ENCODE data around the gene TMEM119.
A peak's percentile ranks its signal among the peaks of the same experiment; 100 is the strongest.
"Not testable (repeated sequence)": the region's sequence is repeated elsewhere in the genome, so short reads cannot be mapped to it uniquely, and the experiment has no call there.

TMEM119 gene

DNA sequence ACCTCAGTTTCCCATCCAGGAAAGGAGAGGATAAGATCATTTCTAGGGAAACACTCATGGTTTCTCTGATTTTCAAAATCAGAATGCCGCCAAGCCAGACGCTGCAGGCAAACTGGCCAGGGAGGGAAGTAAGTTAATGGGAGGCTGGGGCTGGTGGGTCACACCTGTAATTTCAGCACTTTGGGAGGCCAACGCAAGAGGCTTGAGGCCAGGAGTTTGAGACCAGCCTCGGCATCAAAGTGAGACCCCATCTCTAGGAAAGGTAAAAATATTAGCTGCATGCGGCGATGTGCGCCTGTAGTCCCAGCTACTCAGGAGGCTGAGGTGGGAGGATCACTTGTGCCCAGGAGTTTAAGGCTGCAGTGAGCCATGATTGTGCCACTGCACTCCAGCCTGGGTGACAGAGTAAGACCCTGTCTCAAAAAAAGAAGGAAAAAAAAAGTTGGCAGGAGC is 35.2 kb upstream of the TMEM119 start:
- TF ChIP-seq, protein P1, sequence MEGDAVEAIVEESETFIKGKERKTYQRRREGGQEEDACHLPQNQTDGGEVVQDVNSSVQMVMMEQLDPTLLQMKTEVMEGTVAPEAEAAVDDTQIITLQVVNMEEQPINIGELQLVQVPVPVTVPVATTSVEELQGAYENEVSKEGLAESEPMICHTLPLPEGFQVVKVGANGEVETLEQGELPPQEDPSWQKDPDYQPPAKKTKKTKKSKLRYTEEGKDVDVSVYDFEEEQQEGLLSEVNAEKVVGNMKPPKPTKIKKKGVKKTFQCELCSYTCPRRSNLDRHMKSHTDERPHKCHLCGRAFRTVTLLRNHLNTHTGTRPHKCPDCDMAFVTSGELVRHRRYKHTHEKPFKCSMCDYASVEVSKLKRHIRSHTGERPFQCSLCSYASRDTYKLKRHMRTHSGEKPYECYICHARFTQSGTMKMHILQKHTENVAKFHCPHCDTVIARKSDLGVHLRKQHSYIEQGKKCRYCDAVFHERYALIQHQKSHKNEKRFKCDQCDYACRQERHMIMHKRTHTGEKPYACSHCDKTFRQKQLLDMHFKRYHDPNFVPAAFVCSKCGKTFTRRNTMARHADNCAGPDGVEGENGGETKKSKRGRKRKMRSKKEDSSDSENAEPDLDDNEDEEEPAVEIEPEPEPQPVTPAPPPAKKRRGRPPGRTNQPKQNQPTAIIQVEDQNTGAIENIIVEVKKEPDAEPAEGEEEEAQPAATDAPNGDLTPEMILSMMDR (IDR thresholded peaks at IDR 0.05; ENCODE audit: low read length, missing control alignments): no peak
- DNase-seq (ENCODE audit: low read depth): no peak
- no peak overlapping the region for H3K4me3 ChIP-seq (replicated peaks; ENCODE audit: low read depth, low read length)

GRCh38 chr12:108631261-108631660 is 33.4 kb upstream of the TMEM119 start:
- H3K4me3 ChIP-seq (replicated peaks; ENCODE audit: low read depth, low read length); DNase-seq (ENCODE audit: low read depth): not testable (repeated sequence)

DNA sequence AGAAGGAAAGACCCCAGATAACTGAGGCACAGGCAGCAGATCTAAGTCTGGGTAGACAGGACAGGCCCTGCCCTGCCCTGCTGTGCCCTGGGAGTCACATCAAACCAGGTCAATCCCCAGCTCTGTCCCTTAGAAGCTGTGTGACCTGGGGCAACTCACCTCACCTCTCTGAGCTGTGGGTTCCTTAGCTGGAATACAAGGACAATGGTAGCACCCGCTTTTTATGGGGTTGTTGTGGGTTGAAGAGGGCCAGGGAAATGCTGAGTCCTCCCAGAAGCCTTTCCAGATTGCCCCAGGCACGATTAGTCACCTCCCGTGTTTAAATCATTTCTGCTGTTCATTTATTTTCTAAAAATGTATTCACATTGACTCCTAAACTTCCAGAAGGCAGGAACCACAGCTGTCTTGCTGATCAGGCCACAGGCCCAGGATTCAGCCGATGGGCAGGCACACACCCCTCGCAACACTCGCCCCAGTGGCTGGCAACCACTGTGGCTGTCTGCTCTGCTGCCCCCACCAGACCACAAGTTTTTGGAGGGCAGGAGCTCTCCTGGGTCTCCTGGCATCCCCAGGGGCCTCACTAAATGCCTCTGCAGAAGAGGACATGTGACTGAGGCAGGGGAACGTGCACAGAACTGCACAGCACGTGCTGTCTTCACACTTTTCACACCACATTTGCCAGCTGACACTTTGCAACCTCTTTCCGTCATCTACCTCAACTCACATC is 32.8 kb upstream of the TMEM119 start:
- TF ChIP-seq, protein P1 (IDR thresholded peaks at IDR 0.05; ENCODE audit: low read length, missing control alignments): no peak
- no peak overlapping the region for H3K4me3 ChIP-seq (replicated peaks; ENCODE audit: low read depth, low read length)
- no peak for DNase-seq (ENCODE audit: low read depth)

- H3K4me3 ChIP-seq (replicated peaks; ENCODE audit: low read depth, low read length): no peak overlapping the region
- DNase-seq (ENCODE audit: low read depth): peak; percentile 79
- TF ChIP-seq, protein P1 (IDR thresholded peaks at IDR 0.05; ENCODE audit: low read length, missing control alignments): no peak
Measured at GRCh38 chr12:108629824-108630476, 32.1 kb upstream of the TMEM119 start.

DNA sequence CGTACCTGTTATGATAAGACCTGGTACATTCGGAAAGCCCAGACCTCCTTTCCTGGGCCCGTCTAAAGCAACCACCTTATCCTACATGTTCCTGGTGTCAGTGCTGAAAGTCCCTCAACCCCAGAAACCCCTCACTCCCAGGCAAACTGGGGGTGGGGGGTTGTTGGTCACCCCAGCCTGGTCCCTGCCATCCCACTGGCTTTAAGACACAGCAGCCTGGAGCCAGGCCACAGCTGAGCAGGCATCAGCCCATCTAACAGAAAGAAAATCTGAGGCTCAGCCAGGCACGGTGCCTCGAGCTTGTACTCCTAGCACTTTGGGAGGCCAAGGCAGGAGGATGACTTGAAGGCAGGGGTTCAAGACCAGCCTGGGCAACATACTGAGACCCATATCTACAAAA is 31.3 kb upstream of the TMEM119 start:
- no peak for DNase-seq (ENCODE audit: low read depth)
- TF ChIP-seq, protein P1 (IDR thresholded peaks at IDR 0.05; ENCODE audit: low read length, missing control alignments): no peak
- no peak overlapping the region for H3K4me3 ChIP-seq (replicated peaks; ENCODE audit: low read depth, low read length)

DNA sequence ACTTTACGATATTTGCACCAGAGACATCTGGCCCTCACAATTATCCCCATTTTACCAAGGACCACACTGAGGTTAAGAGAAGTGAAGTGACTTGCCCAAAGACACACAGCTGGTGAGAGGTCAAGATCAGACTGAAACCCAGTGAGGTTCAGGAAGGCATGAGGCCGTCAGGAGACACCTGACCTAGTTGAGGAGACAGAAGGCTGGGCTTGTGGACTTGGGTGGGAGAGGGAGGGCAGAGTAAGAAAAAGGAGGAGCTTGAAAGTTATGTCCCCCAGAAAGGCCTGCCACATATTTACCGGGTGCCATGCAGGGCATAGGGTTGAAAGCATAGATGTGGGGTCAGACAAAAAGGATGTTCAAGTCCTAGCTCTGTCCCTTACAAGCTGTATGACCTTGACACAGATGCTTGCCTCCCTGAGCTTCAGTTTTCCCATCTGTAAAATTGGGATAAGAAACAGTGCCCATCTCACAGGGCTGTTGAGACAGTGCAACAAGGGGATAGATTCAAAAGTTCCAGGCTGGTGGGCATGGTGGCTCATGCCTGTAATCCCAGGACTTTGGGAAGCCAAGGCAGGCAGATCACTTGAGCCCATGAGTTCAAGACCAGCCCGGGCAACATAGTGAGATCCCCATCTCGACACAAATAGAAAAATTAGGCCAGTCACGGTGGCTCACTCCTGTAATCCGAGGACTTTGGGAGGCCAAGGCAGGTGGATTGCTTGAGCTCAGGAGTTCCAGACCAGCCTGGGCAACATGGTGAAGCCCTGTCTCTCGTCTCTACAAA is 29.4 kb upstream of the TMEM119 start:
- no peak for DNase-seq (ENCODE audit: low read depth)
- H3K4me3 ChIP-seq (replicated peaks; ENCODE audit: low read depth, low read length): no peak overlapping the region
- TF ChIP-seq, protein P1 (IDR thresholded peaks at IDR 0.05; ENCODE audit: low read length, missing control alignments): no peak

GRCh38 chr12:108625228-108625627 is 27.3 kb upstream of the TMEM119 start:
- TF ChIP-seq, protein P1 (IDR thresholded peaks at IDR 0.05; ENCODE audit: low read length, missing control alignments): no peak

More at GRCh38 chr12:108625228-108625627, 27.3 kb upstream of the TMEM119 start:
- no peak overlapping the region for H3K4me3 ChIP-seq (replicated peaks; ENCODE audit: low read depth, low read length)
- DNase-seq (ENCODE audit: low read depth): no peak

Data from fibroblast of pulmonary artery (primary cell).